AG04449 (cell line): ENCODE results near the gene NOL4L.

Experiments
- CTCF ChIA-PET: fragments of 350-600 bp; formaldehyde crosslinking; extraction: SDS; loops from one replicate; lab custom pipeline; 2021; ENCODE audit warnings: antibody characterized with exemption; lab: Yijun Ruan, JAX
- POLR2A ChIA-PET: fragments of 400-600, 350-600 bp; formaldehyde crosslinking; extraction: SDS; loops from one replicate; lab custom pipeline; 2020; ENCODE audit warnings: antibody characterized with exemption, inconsistent platforms; lab: Yijun Ruan, JAX
- DNase-seq: peaks from one replicate; pipeline ENCODE4 v3.0.0-alpha.2; 2010; ENCODE audit warnings: low read depth, low spot score
- H3K4me3 ChIP-seq: 2 replicates; pipeline ENCODE4 v1.5.1; 2011; ENCODE audit warnings: low read depth, mild to moderate bottlenecking, control low read depth, low read length
- TF ChIP-seq, protein P1 (sequence below): IDR thresholded peaks from one replicate; pipeline ENCODE4 v1.5.1; 2011; ENCODE audit warnings: mild to moderate bottlenecking, moderate library complexity, low read length, control low read depth, inconsistent platforms; ENCODE audit not compliant: insufficient read depth; ENCODE audit errors: missing control alignments

The NOL4L gene

GRCh38 chr20:32611286-32611685 lies 26.2 kb upstream of the NOL4L start:
- DNase-seq: no peak
- ChIA-PET POLR2A (no interaction called here), CTCF (interaction anchor here (3.2 kb wide), 1 partner anchor 42 kb away, joined by 10 read pairs; no protein-coding TSS in a partner anchor)
- TF ChIP-seq, protein P1, sequence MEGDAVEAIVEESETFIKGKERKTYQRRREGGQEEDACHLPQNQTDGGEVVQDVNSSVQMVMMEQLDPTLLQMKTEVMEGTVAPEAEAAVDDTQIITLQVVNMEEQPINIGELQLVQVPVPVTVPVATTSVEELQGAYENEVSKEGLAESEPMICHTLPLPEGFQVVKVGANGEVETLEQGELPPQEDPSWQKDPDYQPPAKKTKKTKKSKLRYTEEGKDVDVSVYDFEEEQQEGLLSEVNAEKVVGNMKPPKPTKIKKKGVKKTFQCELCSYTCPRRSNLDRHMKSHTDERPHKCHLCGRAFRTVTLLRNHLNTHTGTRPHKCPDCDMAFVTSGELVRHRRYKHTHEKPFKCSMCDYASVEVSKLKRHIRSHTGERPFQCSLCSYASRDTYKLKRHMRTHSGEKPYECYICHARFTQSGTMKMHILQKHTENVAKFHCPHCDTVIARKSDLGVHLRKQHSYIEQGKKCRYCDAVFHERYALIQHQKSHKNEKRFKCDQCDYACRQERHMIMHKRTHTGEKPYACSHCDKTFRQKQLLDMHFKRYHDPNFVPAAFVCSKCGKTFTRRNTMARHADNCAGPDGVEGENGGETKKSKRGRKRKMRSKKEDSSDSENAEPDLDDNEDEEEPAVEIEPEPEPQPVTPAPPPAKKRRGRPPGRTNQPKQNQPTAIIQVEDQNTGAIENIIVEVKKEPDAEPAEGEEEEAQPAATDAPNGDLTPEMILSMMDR: no peak
- no peak overlapping the region for H3K4me3 ChIP-seq

DNA sequence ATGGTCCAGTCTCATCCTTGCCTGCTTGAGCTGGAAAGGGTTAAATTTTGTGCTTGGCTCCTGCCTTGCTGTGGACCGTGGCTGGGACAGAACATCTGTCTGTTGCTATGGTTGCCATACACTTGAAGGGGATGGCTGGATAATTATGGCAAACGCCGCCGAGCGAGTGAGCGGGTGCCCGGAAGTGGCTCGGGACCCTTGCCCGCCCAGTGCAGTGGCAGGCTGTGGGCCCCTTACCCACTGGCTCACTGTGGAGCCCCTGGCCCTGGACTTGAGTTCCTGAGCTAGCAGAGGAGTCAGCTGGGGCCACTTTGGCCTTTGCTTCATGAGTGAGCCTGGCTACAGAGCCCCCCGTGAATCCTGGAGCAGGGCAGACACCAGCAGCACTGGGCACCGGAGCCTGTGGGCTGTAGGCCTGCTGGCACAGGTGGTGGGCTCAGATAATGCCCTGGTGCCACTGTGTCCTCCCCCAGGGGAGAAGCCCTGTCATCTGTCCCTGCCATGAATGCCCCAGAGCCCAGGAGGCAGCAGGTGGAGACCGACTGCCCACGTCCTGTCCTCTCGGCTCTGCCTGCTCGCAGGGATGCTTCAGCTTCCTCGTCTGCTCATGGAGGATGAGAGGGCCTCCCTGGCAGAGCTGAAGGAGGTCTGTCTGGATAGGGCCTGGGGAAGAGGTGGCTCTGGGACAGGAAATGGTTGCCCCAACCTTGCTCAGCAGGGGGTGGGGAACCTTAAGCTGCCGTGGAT lies 25.5 kb upstream of the NOL4L start:
- ChIA-PET POLR2A (no interaction called here), CTCF (interaction anchor here (3.2 kb wide), 1 partner anchor 42 kb away, joined by 10 read pairs; no protein-coding TSS in a partner anchor)
- no peak overlapping the region for H3K4me3 ChIP-seq
- TF ChIP-seq, protein P1: no peak
- no peak for DNase-seq

- DNase-seq: no peak
- TF ChIP-seq, protein P1: no peak
- ChIA-PET POLR2A (no interaction called here), CTCF (no interaction called here)
- no peak overlapping the region for H3K4me3 ChIP-seq
Measured at GRCh38 chr20:32609993-32610392, 24.9 kb upstream of the NOL4L start.

DNA sequence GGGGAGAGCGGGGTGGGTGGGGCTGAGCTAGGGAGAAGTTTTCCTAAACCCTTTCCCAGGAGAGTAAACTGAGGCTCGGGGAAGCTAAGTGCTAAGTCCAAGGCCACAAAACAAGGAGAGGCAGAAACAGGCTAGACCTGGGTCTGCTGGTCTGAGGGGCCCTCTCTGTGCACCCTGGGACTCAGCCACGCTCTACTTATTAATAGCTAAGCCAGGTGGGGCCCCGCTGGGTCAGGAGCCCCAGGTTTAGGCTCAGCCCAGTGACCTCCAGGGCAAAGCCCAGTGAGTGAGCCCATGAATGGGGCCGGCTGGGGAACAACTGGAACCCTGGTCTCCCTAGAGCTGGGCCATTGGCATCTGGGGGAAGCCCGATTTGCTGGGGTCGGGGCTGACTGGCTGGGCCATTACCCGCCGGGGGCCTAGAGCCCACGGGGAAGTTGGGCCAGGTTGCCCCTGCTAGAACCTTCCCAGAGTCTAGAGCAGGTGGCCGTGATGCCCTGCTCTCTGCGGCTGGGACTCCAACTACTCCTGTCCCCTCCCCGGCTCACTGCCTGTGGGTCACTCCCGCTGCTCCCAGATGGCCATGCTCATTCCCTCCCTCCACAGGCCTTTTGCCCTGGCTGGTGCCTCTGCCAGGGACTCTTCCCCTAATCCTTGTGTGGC lies 24.1 kb upstream of the NOL4L start:
- POLR2A ChIA-PET: no interaction called here
- DNase-seq: no peak
- H3K4me3 ChIP-seq: no peak overlapping the region
- TF ChIP-seq, protein P1: no peak
- CTCF ChIA-PET: no interaction called here

- no peak overlapping the region for H3K4me3 ChIP-seq
- TF ChIP-seq, protein P1: no peak
- ChIA-PET POLR2A (no interaction called here), CTCF (no interaction called here)
- DNase-seq: no peak
Measured at GRCh38 chr20:32608664-32609015, 23.5 kb upstream of the NOL4L start.
